HepG2 (cell line): Measurements from ENCODE around the gene SLC35B2. TPM values are rescaled to one million over a fixed set of nuclear protein-coding genes. Genes with fewer than 3 reads are reported as not detected.

Experiments used
- ATAD3A ChIP-seq: sonication (generic); formaldehyde crosslinking; IDR thresholded peaks from 2 replicates; pipeline ENCODE4 v1.4.0; 2020; ENCODE audit warnings: missing genetic modification reagents
- CENPT ChIP-seq: sonication (generic); formaldehyde crosslinking; IDR thresholded peaks from 2 replicates; pipeline ENCODE4 v1.8.0; 2022; ENCODE audit warnings: low read depth, mild to moderate bottlenecking, moderate library complexity, missing genetic modification reagents
- ELF3 ChIP-seq: IDR thresholded peaks from 2 replicates; pipeline ENCODE4 v1.6.1; 2016; ENCODE audit warnings: missing genetic modification reagents, missing compliant biosample characterization
- IKZF4 ChIP-seq: sonication (generic); formaldehyde crosslinking; IDR thresholded peaks from 2 replicates; pipeline ENCODE4 v1.5.1; 2020; ENCODE audit warnings: borderline replicate concordance, mild to moderate bottlenecking, low read depth, missing genetic modification reagents; ENCODE audit errors: not compliant biosample characterization
- MIER2 ChIP-seq: IDR thresholded peaks from 2 replicates; pipeline ENCODE4 v1.6.1; 2016; ENCODE audit warnings: missing biosample characterization, missing genetic modification reagents
- MTA1 ChIP-seq: sonication (generic); formaldehyde crosslinking; IDR thresholded peaks from 2 replicates; pipeline ENCODE4 v1.4.0; 2020; ENCODE audit warnings: missing genetic modification reagents, mild to moderate bottlenecking, borderline replicate concordance
- NFRKB ChIP-seq: fragments of 450-650 bp; IDR thresholded peaks from 2 replicates; pipeline ENCODE4 v1.6.1; 2017
- ZBTB20 ChIP-seq: sonication (generic); formaldehyde crosslinking; IDR thresholded peaks from 2 replicates; pipeline ENCODE4 v1.8.1; 2023; ENCODE audit warnings: missing genetic modification reagents, low read depth, mild to moderate bottlenecking, borderline replicate concordance
- ZNF296 ChIP-seq: sonication (generic); formaldehyde crosslinking; conservative IDR thresholded peaks from 2 replicates; pipeline ENCODE4 v1.5.0; 2020; ENCODE audit warnings: mild to moderate bottlenecking, missing genetic modification reagents
- ZNF367 ChIP-seq: sonication (generic); formaldehyde crosslinking; IDR thresholded peaks from 2 replicates; pipeline ENCODE4 v1.4.0; 2020; ENCODE audit warnings: missing genetic modification reagents, borderline replicate concordance
- ZNF557 ChIP-seq: sonication (generic); formaldehyde crosslinking; IDR thresholded peaks from 2 replicates; pipeline ENCODE4 v1.4.0; 2020; ENCODE audit warnings: missing genetic modification reagents
- ZNF569 ChIP-seq: sonication (generic); formaldehyde crosslinking; IDR thresholded peaks from 2 replicates; pipeline ENCODE4 v1.5.0; 2020; ENCODE audit warnings: mild to moderate bottlenecking, missing genetic modification reagents, moderate library complexity, borderline replicate concordance
- ZNF597 ChIP-seq: sonication (generic); formaldehyde crosslinking; IDR thresholded peaks from 2 replicates; pipeline ENCODE4 v1.5.0; 2020; ENCODE audit warnings: missing genetic modification reagents
- ZNF629 ChIP-seq: sonication (generic); formaldehyde crosslinking; conservative IDR thresholded peaks from 2 replicates; pipeline ENCODE4 v1.5.0; 2020; ENCODE audit warnings: missing genetic modification reagents
- ZNF652 ChIP-seq: IDR thresholded peaks from 2 replicates; pipeline ENCODE4 v1.6.1; 2016; ENCODE audit warnings: low read depth, borderline replicate concordance
- ZZZ3 ChIP-seq: sonication (generic); formaldehyde crosslinking; IDR thresholded peaks from 2 replicates; pipeline ENCODE4 v1.4.0; 2020; ENCODE audit warnings: missing genetic modification reagents, mild to moderate bottlenecking, borderline replicate concordance
- polyA plus RNA-seq, 8 experiments: library from polyadenylated mRNA; depleted of rRNA in 3 of 8; stranded (reverse) in 7 of 8; unstranded in 1 of 8; fragments of >200 nt; fragmentation: Illumina TruSeq in 4 of 8; extraction: Trizol in 4 of 8; gene quantifications; 2 replicates each; pipeline versions ENCODE4 v1.2.1 to v1.2.3, GENCODE V29; 2011 to 2016; ENCODE audit warnings: low read depth in 4 of 8, missing spikeins in 1 of 8, mixed read lengths in 1 of 8; ENCODE audit not compliant: insufficient read depth in 1 of 8
- total RNA-seq, 5 experiments: library from RNA; depleted of rRNA; stranded (reverse); fragments of >200 nt; fragmentation: Illumina TruSeq; extraction: Trizol; gene quantifications; 2 replicates each; pipeline ENCODE4 v1.2.3, GENCODE V29; 2016; ENCODE audit warnings: low read depth in 1 of 5
- TF ChIP-seq, protein P1 (sequence below): IDR thresholded peaks from 2 replicates; pipeline ENCODE4 v1.6.1; 2016; ENCODE audit warnings: low read depth, missing genetic modification reagents, missing compliant biosample characterization
- TF ChIP-seq, protein P2 (sequence below): sonication (generic); formaldehyde crosslinking; IDR thresholded peaks from 2 replicates; pipeline ENCODE4 v1.8.0; 2022; ENCODE audit warnings: mild to moderate bottlenecking, missing genetic modification reagents; ENCODE audit not compliant: insufficient replicate concordance
- TF ChIP-seq, protein P3 (sequence below): sonication (generic); formaldehyde crosslinking; IDR thresholded peaks from 2 replicates; pipeline ENCODE4 v1.4.0; 2020; ENCODE audit warnings: missing genetic modification reagents

Gene SLC35B2
- total and polyA plus RNA-seq, 2 of the 13 experiments (the other 11 are each of a cell fraction or from before 2014, with no cell fraction given): 61.1 to 148 TPM

GRCh38 chr6:44223319-44224028, 33.9 kb downstream of the SLC35B2 start, which contains the start of gene SLC29A1 (continued):
- TF ChIP-seq, protein P1, sequence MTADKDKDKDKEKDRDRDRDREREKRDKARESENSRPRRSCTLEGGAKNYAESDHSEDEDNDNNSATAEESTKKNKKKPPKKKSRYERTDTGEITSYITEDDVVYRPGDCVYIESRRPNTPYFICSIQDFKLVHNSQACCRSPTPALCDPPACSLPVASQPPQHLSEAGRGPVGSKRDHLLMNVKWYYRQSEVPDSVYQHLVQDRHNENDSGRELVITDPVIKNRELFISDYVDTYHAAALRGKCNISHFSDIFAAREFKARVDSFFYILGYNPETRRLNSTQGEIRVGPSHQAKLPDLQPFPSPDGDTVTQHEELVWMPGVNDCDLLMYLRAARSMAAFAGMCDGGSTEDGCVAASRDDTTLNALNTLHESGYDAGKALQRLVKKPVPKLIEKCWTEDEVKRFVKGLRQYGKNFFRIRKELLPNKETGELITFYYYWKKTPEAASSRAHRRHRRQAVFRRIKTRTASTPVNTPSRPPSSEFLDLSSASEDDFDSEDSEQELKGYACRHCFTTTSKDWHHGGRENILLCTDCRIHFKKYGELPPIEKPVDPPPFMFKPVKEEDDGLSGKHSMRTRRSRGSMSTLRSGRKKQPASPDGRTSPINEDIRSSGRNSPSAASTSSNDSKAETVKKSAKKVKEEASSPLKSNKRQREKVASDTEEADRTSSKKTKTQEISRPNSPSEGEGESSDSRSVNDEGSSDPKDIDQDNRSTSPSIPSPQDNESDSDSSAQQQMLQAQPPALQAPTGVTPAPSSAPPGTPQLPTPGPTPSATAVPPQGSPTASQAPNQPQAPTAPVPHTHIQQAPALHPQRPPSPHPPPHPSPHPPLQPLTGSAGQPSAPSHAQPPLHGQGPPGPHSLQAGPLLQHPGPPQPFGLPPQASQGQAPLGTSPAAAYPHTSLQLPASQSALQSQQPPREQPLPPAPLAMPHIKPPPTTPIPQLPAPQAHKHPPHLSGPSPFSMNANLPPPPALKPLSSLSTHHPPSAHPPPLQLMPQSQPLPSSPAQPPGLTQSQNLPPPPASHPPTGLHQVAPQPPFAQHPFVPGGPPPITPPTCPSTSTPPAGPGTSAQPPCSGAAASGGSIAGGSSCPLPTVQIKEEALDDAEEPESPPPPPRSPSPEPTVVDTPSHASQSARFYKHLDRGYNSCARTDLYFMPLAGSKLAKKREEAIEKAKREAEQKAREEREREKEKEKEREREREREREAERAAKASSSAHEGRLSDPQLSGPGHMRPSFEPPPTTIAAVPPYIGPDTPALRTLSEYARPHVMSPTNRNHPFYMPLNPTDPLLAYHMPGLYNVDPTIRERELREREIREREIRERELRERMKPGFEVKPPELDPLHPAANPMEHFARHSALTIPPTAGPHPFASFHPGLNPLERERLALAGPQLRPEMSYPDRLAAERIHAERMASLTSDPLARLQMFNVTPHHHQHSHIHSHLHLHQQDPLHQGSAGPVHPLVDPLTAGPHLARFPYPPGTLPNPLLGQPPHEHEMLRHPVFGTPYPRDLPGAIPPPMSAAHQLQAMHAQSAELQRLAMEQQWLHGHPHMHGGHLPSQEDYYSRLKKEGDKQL: peak; percentile 66; the same call in 1 of the 2 replicates
- TF ChIP-seq NFRKB: no peak
- TF ChIP-seq MIER2 (CRISPR knock-in tag): no peak
- 0 out of 2 replicates have a peak, but pooled peaks have one; percentile 57 for TF ChIP-seq CENPT (CRISPR knock-in tag)
- TF ChIP-seq, protein P2, sequence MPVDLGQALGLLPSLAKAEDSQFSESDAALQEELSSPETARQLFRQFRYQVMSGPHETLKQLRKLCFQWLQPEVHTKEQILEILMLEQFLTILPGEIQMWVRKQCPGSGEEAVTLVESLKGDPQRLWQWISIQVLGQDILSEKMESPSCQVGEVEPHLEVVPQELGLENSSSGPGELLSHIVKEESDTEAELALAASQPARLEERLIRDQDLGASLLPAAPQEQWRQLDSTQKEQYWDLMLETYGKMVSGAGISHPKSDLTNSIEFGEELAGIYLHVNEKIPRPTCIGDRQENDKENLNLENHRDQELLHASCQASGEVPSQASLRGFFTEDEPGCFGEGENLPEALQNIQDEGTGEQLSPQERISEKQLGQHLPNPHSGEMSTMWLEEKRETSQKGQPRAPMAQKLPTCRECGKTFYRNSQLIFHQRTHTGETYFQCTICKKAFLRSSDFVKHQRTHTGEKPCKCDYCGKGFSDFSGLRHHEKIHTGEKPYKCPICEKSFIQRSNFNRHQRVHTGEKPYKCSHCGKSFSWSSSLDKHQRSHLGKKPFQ (CRISPR knock-in tag): peak; percentile 77
- TF ChIP-seq ZZZ3 (CRISPR knock-in tag): no peak; the same call in 1 of the 2 replicates
- no peak for TF ChIP-seq ZNF652 (CRISPR knock-in tag)
- TF ChIP-seq ELF3: peak; percentile 17; the same call in 1 of the 2 replicates
- TF ChIP-seq MTA1 (CRISPR knock-in tag): no peak
- no peak for TF ChIP-seq ZBTB20 (CRISPR knock-in tag)
- TF ChIP-seq ZNF569 (CRISPR knock-in tag): no peak
- peak; percentile 91; the same call in 1 of the 2 replicates for TF ChIP-seq ZNF557 (CRISPR knock-in tag)
- TF ChIP-seq ZNF296 (CRISPR knock-in tag): no peak
- no peak for TF ChIP-seq ATAD3A (CRISPR knock-in tag)
- peak; percentile 83 for TF ChIP-seq IKZF4 (CRISPR knock-in tag)
- TF ChIP-seq ZNF597: no peak
- TF ChIP-seq, protein P3, sequence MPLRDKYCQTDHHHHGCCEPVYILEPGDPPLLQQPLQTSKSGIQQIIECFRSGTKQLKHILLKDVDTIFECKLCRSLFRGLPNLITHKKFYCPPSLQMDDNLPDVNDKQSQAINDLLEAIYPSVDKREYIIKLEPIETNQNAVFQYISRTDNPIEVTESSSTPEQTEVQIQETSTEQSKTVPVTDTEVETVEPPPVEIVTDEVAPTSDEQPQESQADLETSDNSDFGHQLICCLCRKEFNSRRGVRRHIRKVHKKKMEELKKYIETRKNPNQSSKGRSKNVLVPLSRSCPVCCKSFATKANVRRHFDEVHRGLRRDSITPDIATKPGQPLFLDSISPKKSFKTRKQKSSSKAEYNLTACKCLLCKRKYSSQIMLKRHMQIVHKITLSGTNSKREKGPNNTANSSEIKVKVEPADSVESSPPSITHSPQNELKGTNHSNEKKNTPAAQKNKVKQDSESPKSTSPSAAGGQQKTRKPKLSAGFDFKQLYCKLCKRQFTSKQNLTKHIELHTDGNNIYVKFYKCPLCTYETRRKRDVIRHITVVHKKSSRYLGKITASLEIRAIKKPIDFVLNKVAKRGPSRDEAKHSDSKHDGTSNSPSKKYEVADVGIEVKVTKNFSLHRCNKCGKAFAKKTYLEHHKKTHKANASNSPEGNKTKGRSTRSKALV (CRISPR knock-in tag): peak; percentile 70; the same call in 1 of the 2 replicates
- TF ChIP-seq ZNF367 (CRISPR knock-in tag): 0 out of 2 replicates have a peak, but pooled peaks have one; percentile 70
- 0 out of 2 replicates have a peak, but pooled peaks have one; percentile 34 for TF ChIP-seq ZNF629 (CRISPR knock-in tag)
